Activated CD4-positive, alpha-beta T cell treated with anti-CD3 and anti-CD28 coated beads for 4 hours (primary cell): ENCODE data around the gene DCLK2.

Experiments used
- DNase-seq, 2 donors: peaks; one replicate each; pipeline ENCODE4 v3.0.0-alpha.2; 2020

DCLK2 gene

GRCh38 chr4:150123087-150123486 lies 44.8 kb downstream of the DCLK2 start:
- DNase-seq, result no peak

- no peak for DNase-seq
Measured at GRCh38 chr4:150123796-150124677, 45.8 kb downstream of the DCLK2 start.

GRCh38 chr4:150126201-150126863 lies 48.1 kb downstream of the DCLK2 start:
- DNase-seq, result no peak

GRCh38 chr4:150126864-150127203 lies 48.6 kb downstream of the DCLK2 start:
- DNase-seq, result no peak

GRCh38 chr4:150127757-150128156 lies 49.5 kb downstream of the DCLK2 start:
- DNase-seq, result no peak

- no peak for DNase-seq
Measured at GRCh38 chr4:150130933-150131332, 52.7 kb downstream of the DCLK2 start.

GRCh38 chr4:150131581-150132228 lies 53.5 kb downstream of the DCLK2 start:
- DNase-seq, result no peak

GRCh38 chr4:150133605-150134004 lies 55.4 kb downstream of the DCLK2 start:
- DNase-seq, result no peak

GRCh38 chr4:150135134-150135772 lies 57.0 kb downstream of the DCLK2 start:
- no peak for DNase-seq

GRCh38 chr4:150136036-150136435 lies 57.8 kb downstream of the DCLK2 start:
- DNase-seq, result no peak

- DNase-seq, result no peak
Measured at GRCh38 chr4:150136481-150136880, 58.2 kb downstream of the DCLK2 start.

- no peak for DNase-seq
Measured at GRCh38 chr4:150139297-150139865, 61.1 kb downstream of the DCLK2 start.

- no peak for DNase-seq
Measured at GRCh38 chr4:150140774-150141400, 62.6 kb downstream of the DCLK2 start.

- DNase-seq, result no peak
Measured at GRCh38 chr4:150141756-150142155, 63.5 kb downstream of the DCLK2 start.

GRCh38 chr4:150142831-150143230 lies 64.6 kb downstream of the DCLK2 start:
- no peak for DNase-seq

- no peak for DNase-seq
Measured at GRCh38 chr4:150145090-150145945, 67.1 kb downstream of the DCLK2 start.

GRCh38 chr4:150145946-150146340 lies 67.7 kb downstream of the DCLK2 start:
- no peak for DNase-seq

- no peak for DNase-seq
Measured at GRCh38 chr4:150149381-150149780, 71.1 kb downstream of the DCLK2 start.

- DNase-seq, result no peak
Measured at GRCh38 chr4:150150629-150151062, 72.4 kb downstream of the DCLK2 start.

GRCh38 chr4:150152766-150153165 lies 74.5 kb downstream of the DCLK2 start:
- DNase-seq, result no peak

- no peak for DNase-seq
Measured at GRCh38 chr4:150155391-150155790, 77.1 kb downstream of the DCLK2 start.

- no peak for DNase-seq
Measured at GRCh38 chr4:150156543-150156942, 78.3 kb downstream of the DCLK2 start.
